ENCODE results near the gene METAP1.

DNA sequence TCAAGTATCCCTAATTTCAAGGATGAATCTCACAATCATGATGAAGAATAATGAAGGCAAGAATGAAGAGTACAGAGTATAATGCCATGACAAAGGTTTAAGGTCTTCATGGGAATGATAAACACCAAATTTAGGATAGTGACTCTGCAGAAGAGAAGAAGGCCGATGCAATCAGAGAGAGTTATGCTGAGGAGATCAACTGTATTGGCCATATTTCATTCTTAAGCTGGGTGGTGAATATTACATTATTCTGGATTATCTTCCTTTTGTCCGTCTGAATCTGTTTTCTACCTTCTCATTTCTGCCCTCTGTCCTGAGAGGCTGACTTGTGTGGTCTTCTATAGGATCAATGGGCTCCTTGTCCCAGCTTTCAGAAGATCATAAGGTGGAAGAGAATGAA, 7.8 kb upstream of the METAP1 start:
- TF ChIP-seq, protein P1, sequence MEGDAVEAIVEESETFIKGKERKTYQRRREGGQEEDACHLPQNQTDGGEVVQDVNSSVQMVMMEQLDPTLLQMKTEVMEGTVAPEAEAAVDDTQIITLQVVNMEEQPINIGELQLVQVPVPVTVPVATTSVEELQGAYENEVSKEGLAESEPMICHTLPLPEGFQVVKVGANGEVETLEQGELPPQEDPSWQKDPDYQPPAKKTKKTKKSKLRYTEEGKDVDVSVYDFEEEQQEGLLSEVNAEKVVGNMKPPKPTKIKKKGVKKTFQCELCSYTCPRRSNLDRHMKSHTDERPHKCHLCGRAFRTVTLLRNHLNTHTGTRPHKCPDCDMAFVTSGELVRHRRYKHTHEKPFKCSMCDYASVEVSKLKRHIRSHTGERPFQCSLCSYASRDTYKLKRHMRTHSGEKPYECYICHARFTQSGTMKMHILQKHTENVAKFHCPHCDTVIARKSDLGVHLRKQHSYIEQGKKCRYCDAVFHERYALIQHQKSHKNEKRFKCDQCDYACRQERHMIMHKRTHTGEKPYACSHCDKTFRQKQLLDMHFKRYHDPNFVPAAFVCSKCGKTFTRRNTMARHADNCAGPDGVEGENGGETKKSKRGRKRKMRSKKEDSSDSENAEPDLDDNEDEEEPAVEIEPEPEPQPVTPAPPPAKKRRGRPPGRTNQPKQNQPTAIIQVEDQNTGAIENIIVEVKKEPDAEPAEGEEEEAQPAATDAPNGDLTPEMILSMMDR (IDR thresholded peaks at IDR 0.05), result no peak
- TF ChIP-seq ESRRA (IDR thresholded peaks at IDR 0.05; ENCODE audit: borderline replicate concordance, low read length), result no peak
- TF ChIP-seq POLR2AphosphoS2 (conservative IDR thresholded peaks at IDR 0.05; ENCODE audit: low read length), result no peak
- no peak for TF ChIP-seq FOSL2 (IDR thresholded peaks at IDR 0.05)
- TF ChIP-seq FOSL2 (CRISPR knock-in tag; IDR thresholded peaks at IDR 0.05), result no peak
- TF ChIP-seq RAD21 (conservative IDR thresholded peaks at IDR 0.05 in 1 of 2, IDR thresholded peaks at IDR 0.05 in 1 of 2), result no peak
- TF ChIP-seq BHLHE40 (IDR thresholded peaks at IDR 0.05; ENCODE audit: low read depth, low read length), result no peak
- no peak for TF ChIP-seq FOXS1 (CRISPR knock-in tag; IDR thresholded peaks at IDR 0.05)
- TF ChIP-seq EP300 (IDR thresholded peaks at IDR 0.05), result no peak
- no peak for TF ChIP-seq MYC (IDR thresholded peaks at IDR 0.05; ENCODE audit: borderline replicate concordance, low read length)
- no peak for TF ChIP-seq SMC3 (IDR thresholded peaks at IDR 0.05)
- TF ChIP-seq, protein P2, sequence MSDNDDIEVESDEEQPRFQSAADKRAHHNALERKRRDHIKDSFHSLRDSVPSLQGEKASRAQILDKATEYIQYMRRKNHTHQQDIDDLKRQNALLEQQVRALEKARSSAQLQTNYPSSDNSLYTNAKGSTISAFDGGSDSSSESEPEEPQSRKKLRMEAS (IDR thresholded peaks at IDR 0.05), result no peak
- no peak for TF ChIP-seq TP53 (CRISPR knock-in tag; IDR thresholded peaks at IDR 0.05)

Measured in A549 (cell line).